H1 (cell line): ENCODE data around the gene PTDSS2. TPM values are rescaled to one million over a fixed set of nuclear protein-coding genes. Genes with fewer than 3 reads are reported as not detected.
A peak's percentile ranks its signal among the peaks of the same experiment; 100 is the strongest.

ENCODE experiments used
- BACH1 ChIP-seq: IDR thresholded peaks from 2 replicates; pipeline ENCODE4 v1.6.1; 2012; ENCODE audit warnings: low read length, improper control_type of control experiment
- EGR1 ChIP-seq: IDR thresholded peaks from 2 replicates; pipeline ENCODE4 v1.6.1; 2011; ENCODE audit warnings: low read depth, low read length, borderline replicate concordance
- JUN ChIP-seq: IDR thresholded peaks from 2 replicates; pipeline ENCODE4 v1.6.1; 2011; ENCODE audit warnings: low read depth, mild to moderate bottlenecking, improper control_type of control experiment, low read length
- NANOG ChIP-seq: IDR thresholded peaks from 2 replicates; pipeline ENCODE4 v1.6.1; 2011; ENCODE audit warnings: low read length, low read depth, mild to moderate bottlenecking, inconsistent platforms; ENCODE audit not compliant: insufficient read depth, poor library complexity, severe bottlenecking
- PHF8 ChIP-seq: fragments of 200-600 bp; sonication (generic); conservative IDR thresholded peaks from 2 replicates; pipeline ENCODE4 v1.7.1; 2012; ENCODE audit warnings: low read depth, mild to moderate bottlenecking, inconsistent platforms, low read length, moderate library complexity
- POLR2AphosphoS5 ChIP-seq: IDR thresholded peaks from 2 replicates; pipeline ENCODE4 v1.6.1; 2011; ENCODE audit warnings: low read depth, low read length
- RAD21 ChIP-seq, 2 experiments: IDR thresholded peaks in 1 of 2; conservative IDR thresholded peaks in 1 of 2; 2 replicates each; pipeline ENCODE4 v1.6.1; 2011; ENCODE audit warnings: low read depth in 2 of 2, low read length in 2 of 2, improper control_type of control experiment in 1 of 2, inconsistent platforms in 1 of 2, mild to moderate bottlenecking in 1 of 2, moderate library complexity in 1 of 2
- YY1 ChIP-seq: IDR thresholded peaks from 2 replicates; pipeline ENCODE4 v1.6.1; 2011; ENCODE audit warnings: low read depth, mild to moderate bottlenecking, low read length
- polyA plus RNA-seq, 7 experiments: library from polyadenylated mRNA; depleted of rRNA in 3 of 7; stranded (reverse) in 5 of 7; unstranded in 2 of 7; fragments of >200 nt in 5 of 7; fragments of 200-250 nt in 2 of 7; gene quantifications; 1 replicate in 5 of 7; 2 replicates in 1 of 7; 4 replicates in 1 of 7; pipeline versions ENCODE4 v1.2.1 to v1.2.3, GENCODE V29; 2011 to 2013; ENCODE audit warnings: missing spikeins in 2 of 7, mixed read lengths in 2 of 7
- total RNA-seq: library from RNA; stranded (reverse); fragmentation: NEBNext Ultra II Directional; extraction: Animal tissue kit (Norgen Biotek cat#: 25700); gene quantifications from 2 replicates; pipeline ENCODE4 v1.2.1, GENCODE V29; 2021
- TF ChIP-seq, protein P1 (sequence below): fragments of 300-600 bp; sonication (generic); IDR thresholded peaks from 2 replicates; pipeline ENCODE4 v1.7.1; 2012; ENCODE audit warnings: low read length, moderate library complexity, mild to moderate bottlenecking, inconsistent platforms; ENCODE audit not compliant: insufficient replicate concordance

The PTDSS2 gene
- total and polyA plus RNA-seq, 2 of the 8 experiments (the other 6 are each of a cell fraction or from before 2014, with no cell fraction given): 48.7 to 68.2 TPM

DNA sequence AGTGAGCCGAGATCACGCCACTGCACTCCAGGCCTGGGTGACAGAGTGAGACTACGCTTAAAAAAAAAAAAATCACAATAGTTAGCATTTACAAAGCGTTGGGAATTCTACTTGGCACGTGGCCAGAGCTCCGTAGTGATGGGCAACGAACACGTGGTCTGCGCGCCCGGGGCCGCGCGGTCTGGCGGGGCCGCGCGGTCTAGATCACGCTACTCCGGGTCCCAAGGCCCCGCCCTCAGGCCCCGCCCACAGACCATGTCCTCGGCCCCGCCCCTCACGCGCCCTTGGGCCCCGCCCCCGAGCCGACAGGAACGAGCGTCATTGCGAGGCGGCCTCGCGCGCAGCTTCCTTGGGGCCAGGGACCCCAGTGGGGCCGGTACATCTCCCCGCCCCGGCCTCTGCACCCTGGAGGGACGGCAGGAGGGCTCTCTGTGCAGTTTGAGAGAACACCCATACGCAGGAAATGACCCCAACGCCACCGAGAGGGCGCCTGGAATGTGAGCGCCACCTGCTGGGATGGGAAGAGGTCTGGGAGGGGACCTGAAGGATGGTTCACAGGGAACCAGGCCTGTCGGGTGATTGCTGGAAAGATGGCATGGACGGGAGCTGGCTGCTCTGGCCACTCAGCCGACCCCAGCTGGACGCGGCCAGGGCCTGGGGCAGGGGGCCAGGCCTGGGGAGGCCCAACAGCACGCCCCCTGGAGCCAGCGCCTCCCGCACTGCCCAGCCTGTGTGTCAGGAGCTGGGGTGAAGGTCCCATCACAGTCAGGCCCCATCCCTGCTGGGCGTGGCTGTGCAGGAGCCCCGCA is 2.0 kb upstream of the PTDSS2 start (continued):
- TF ChIP-seq EGR1 (no peak), BACH1 (no peak), PHF8 (peak; percentile 75), JUN (no peak), RAD21 (IDR thresholded peaks at IDR 0.05 in 1 of 2, conservative IDR thresholded peaks at IDR 0.05 in 1 of 2; ENCODE audit: low read depth in 2 of 2, low read length in 2 of 2) (peak; percentile 60 to 69), POLR2AphosphoS5 (peak; percentile 25; the same call in 1 of the 2 replicates), NANOG (no peak), YY1 (no peak)
- TF ChIP-seq, protein P1, sequence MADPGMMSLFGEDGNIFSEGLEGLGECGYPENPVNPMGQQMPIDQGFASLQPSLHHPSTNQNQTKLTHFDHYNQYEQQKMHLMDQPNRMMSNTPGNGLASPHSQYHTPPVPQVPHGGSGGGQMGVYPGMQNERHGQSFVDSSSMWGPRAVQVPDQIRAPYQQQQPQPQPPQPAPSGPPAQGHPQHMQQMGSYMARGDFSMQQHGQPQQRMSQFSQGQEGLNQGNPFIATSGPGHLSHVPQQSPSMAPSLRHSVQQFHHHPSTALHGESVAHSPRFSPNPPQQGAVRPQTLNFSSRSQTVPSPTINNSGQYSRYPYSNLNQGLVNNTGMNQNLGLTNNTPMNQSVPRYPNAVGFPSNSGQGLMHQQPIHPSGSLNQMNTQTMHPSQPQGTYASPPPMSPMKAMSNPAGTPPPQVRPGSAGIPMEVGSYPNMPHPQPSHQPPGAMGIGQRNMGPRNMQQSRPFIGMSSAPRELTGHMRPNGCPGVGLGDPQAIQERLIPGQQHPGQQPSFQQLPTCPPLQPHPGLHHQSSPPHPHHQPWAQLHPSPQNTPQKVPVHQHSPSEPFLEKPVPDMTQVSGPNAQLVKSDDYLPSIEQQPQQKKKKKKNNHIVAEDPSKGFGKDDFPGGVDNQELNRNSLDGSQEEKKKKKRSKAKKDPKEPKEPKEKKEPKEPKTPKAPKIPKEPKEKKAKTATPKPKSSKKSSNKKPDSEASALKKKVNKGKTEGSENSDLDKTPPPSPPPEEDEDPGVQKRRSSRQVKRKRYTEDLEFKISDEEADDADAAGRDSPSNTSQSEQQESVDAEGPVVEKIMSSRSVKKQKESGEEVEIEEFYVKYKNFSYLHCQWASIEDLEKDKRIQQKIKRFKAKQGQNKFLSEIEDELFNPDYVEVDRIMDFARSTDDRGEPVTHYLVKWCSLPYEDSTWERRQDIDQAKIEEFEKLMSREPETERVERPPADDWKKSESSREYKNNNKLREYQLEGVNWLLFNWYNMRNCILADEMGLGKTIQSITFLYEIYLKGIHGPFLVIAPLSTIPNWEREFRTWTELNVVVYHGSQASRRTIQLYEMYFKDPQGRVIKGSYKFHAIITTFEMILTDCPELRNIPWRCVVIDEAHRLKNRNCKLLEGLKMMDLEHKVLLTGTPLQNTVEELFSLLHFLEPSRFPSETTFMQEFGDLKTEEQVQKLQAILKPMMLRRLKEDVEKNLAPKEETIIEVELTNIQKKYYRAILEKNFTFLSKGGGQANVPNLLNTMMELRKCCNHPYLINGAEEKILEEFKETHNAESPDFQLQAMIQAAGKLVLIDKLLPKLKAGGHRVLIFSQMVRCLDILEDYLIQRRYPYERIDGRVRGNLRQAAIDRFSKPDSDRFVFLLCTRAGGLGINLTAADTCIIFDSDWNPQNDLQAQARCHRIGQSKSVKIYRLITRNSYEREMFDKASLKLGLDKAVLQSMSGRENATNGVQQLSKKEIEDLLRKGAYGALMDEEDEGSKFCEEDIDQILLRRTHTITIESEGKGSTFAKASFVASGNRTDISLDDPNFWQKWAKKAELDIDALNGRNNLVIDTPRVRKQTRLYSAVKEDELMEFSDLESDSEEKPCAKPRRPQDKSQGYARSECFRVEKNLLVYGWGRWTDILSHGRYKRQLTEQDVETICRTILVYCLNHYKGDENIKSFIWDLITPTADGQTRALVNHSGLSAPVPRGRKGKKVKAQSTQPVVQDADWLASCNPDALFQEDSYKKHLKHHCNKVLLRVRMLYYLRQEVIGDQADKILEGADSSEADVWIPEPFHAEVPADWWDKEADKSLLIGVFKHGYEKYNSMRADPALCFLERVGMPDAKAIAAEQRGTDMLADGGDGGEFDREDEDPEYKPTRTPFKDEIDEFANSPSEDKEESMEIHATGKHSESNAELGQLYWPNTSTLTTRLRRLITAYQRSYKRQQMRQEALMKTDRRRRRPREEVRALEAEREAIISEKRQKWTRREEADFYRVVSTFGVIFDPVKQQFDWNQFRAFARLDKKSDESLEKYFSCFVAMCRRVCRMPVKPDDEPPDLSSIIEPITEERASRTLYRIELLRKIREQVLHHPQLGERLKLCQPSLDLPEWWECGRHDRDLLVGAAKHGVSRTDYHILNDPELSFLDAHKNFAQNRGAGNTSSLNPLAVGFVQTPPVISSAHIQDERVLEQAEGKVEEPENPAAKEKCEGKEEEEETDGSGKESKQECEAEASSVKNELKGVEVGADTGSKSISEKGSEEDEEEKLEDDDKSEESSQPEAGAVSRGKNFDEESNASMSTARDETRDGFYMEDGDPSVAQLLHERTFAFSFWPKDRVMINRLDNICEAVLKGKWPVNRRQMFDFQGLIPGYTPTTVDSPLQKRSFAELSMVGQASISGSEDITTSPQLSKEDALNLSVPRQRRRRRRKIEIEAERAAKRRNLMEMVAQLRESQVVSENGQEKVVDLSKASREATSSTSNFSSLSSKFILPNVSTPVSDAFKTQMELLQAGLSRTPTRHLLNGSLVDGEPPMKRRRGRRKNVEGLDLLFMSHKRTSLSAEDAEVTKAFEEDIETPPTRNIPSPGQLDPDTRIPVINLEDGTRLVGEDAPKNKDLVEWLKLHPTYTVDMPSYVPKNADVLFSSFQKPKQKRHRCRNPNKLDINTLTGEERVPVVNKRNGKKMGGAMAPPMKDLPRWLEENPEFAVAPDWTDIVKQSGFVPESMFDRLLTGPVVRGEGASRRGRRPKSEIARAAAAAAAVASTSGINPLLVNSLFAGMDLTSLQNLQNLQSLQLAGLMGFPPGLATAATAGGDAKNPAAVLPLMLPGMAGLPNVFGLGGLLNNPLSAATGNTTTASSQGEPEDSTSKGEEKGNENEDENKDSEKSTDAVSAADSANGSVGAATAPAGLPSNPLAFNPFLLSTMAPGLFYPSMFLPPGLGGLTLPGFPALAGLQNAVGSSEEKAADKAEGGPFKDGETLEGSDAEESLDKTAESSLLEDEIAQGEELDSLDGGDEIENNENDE: no peak
